Stimulated activated naive CD8-positive, alpha-beta T cell treated with anti-CD3 and anti-CD28 coated beads, Interleukin-15, amount 100 ng/mL, for 72 hours (primary cell): ENCODE results near the gene HMCN2.

Source experiments
- ATAC-seq: fragments of 150-1000 bp; cut with Tn5 transposase; 2 replicates; pipeline ENCODE4 v1.10.0; 2021; ENCODE audit warnings: mild to moderate bottlenecking, moderate library complexity
- DNase-seq, 2 donors: peaks; one replicate each; pipeline ENCODE4 v3.0.0; 2021 to 2022
- H3K27ac Mint-ChIP-seq, 2 donors: one replicate each; pipeline ENCODE4 v1.8.0; 2022; ENCODE audit warnings: mild to moderate bottlenecking in 2 of 2, mixed read lengths in 2 of 2, moderate library complexity in 2 of 2
- H3K27me3 Mint-ChIP-seq: one replicate; pipeline ENCODE4 v1.8.0; 2022; ENCODE audit warnings: mixed read lengths
- H3K4me1 Mint-ChIP-seq: one replicate; pipeline ENCODE4 v1.8.0; 2022; ENCODE audit warnings: mild to moderate bottlenecking, mixed read lengths
- H3K4me3 Mint-ChIP-seq, 2 donors: one replicate each; pipeline ENCODE4 v1.8.0; 2022; ENCODE audit warnings: mild to moderate bottlenecking in 2 of 2, mixed read lengths in 2 of 2, moderate library complexity in 1 of 2
- H3K9me3 Mint-ChIP-seq, 2 donors: one replicate each; pipeline ENCODE4 v1.8.0; 2022; ENCODE audit warnings: mixed read lengths in 2 of 2

HMCN2 gene

DNA sequence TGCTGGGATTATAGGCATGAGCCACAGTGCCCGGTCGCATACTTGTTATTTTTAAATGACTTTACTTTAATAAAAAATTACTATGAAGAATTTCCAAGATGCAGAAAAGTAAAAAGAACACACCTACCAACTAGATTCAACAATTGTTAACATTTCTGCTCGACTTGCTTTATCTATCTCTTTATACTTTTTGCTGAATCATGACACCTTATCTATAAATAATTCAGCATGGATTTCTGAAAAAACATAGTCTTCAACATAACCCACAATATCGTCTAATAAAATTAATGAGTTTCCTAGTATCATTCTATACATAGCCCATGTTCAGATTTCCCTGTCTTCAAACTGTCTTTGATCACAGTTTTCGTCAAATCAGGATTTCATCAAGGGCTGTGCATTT lies 25.9 kb downstream of the HMCN2 start:
- H3K4me1 Mint-ChIP-seq: no peaks in the 10 kb centered on the region
- no peak overlapping the region for H3K27ac Mint-ChIP-seq
- no peaks in the 10 kb centered on the region for H3K9me3 Mint-ChIP-seq
- H3K27me3 Mint-ChIP-seq: peaks cover 71% of the 10 kb centered on the region
- no peak overlapping the region for H3K4me3 Mint-ChIP-seq
- DNase-seq (no peak), ATAC-seq (no peak)

DNA sequence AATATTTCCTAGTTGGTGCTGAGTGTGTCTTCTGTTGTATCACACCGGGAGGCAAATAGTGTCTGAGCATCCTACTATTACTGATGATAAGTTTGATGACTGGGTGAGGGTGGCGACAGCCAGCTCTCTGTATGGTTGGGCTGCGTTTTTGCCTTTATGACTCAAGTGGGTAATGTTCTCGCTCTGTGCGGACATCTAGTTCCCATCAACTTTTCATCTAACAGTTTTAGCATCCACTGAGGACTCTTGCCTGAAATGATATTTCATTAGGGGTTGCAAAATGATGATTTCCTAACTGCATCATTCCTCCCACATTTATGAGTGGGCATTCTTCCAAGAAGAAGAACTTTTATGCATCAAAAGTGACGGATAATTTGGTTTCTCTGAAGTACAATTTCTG lies 26.5 kb downstream of the HMCN2 start:
- Mint-ChIP-seq H3K4me1 (no peaks in the 10 kb centered on the region), H3K4me3 (no peak overlapping the region), H3K27ac (peak overlapping the region in 1 of 2 donors; percentile 42)

DNA sequence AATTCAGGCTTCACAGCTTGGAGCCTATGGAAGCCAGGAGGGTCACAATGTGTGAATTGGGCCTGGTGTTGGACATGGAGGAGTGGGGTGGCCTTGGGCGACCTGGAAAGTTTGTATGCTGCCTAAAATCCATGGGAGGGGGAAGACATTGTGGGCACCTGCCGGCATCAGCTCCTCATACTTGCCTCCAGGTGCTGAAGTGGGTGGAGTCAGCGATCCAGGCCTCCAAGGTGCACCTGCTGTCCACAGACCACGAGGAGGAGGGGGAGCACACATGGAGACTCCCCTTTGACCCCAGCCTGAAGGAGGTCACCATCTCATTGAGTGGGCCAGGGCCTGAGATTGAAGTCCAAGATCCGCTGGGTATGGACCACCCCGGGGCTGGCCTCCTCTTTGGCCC lies 29.1 kb downstream of the HMCN2 start:
- H3K27ac Mint-ChIP-seq: no peak overlapping the region
- peaks cover 54% of the 10 kb centered on the region for H3K27me3 Mint-ChIP-seq
- no peak for DNase-seq
- H3K9me3 Mint-ChIP-seq: peaks cover 0 to under 1% of the 10 kb centered on the region in 2 donors
- H3K4me1 Mint-ChIP-seq: no peaks in the 10 kb centered on the region
- no peak overlapping the region for H3K4me3 Mint-ChIP-seq
- ATAC-seq: no peak

More for the DNA sequence above, 26.5 kb downstream of the HMCN2 start:
- H3K27me3 Mint-ChIP-seq: peaks cover 73% of the 10 kb centered on the region
- DNase-seq (no peak), ATAC-seq (no peak)
- no peaks in the 10 kb centered on the region for H3K9me3 Mint-ChIP-seq

- no peak overlapping the region for H3K27ac Mint-ChIP-seq
- peaks cover 50% of the 10 kb centered on the region for H3K27me3 Mint-ChIP-seq
- H3K4me1 Mint-ChIP-seq: no peaks in the 10 kb centered on the region
- no peak for DNase-seq
- H3K9me3 Mint-ChIP-seq: peaks cover 6 to 9% of the 10 kb centered on the region in 2 donors
- no peak for ATAC-seq
- H3K4me3 Mint-ChIP-seq: no peak overlapping the region
These were observed 29.9 kb downstream of the HMCN2 start for GRCh38 chr9:130295431-130295830.

DNA sequence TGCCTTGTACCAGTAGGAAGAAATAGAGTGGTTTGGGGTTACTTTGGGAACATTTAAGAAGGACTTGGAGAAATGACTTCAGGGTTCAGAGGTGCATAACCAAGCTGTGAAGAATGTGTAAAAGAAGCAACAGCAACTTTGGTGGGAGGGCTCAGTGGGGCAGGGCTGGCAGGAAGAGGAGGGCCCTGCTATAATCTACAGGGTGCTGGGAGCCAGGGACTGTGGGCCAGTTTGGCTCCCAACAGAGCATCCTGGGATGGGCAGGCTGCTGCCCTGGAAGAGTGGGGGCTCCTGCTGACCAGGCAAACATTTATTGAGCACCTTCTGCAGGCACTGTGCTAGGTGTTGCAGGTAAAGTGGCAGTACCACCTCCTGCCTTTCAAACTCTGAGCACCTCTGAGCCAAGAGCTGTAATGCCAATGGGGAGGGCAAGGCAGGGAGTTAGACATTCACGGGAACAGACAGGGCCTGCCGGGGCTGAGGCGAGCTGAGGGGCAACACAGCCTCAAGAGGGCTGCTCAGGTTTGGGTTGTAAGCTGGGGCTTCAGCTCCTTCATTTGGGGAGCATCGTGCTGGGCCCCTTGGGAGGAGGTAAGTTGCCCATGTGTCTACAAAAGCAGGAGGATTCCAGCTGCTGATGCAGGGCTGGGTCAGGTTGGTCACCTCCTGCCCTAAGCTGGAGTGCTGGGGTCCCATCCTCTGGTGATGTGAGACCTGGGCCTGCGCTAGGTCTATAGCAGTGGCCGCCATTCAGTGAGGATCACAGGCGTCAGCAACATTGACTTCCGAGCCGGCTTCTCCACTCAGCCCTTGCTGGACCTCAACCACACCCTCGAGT lies 30.6 kb downstream of the HMCN2 start:
- Mint-ChIP-seq H3K27me3 (peaks cover 53% of the 10 kb centered on the region), H3K4me3 (no peak overlapping the region), H3K27ac (no peak overlapping the region), H3K9me3 (peaks cover 6 to 14% of the 10 kb centered on the region in 2 donors), H3K4me1 (no peaks in the 10 kb centered on the region)
- no peak for DNase-seq
- no peak for ATAC-seq

- Mint-ChIP-seq H3K4me1 (no peaks in the 10 kb centered on the region), H3K27ac (no peak overlapping the region), H3K9me3 (peaks cover 6 to 14% of the 10 kb centered on the region in 2 donors), H3K4me3 (no peak overlapping the region), H3K27me3 (peaks cover 57% of the 10 kb centered on the region)
- no peak for ATAC-seq
- DNase-seq: no peak
These were observed 31.2 kb downstream of the HMCN2 start for GRCh38 chr9:130296783-130297055.

- Mint-ChIP-seq H3K4me1 (no peaks in the 10 kb centered on the region), H3K27me3 (peaks cover 57% of the 10 kb centered on the region), H3K9me3 (peaks cover 6 to 14% of the 10 kb centered on the region in 2 donors), H3K4me3 (no peak overlapping the region), H3K27ac (no peak overlapping the region)
- no peak for ATAC-seq
- no peak for DNase-seq
These were observed 31.8 kb downstream of the HMCN2 start for GRCh38 chr9:130297371-130297770.

DNA sequence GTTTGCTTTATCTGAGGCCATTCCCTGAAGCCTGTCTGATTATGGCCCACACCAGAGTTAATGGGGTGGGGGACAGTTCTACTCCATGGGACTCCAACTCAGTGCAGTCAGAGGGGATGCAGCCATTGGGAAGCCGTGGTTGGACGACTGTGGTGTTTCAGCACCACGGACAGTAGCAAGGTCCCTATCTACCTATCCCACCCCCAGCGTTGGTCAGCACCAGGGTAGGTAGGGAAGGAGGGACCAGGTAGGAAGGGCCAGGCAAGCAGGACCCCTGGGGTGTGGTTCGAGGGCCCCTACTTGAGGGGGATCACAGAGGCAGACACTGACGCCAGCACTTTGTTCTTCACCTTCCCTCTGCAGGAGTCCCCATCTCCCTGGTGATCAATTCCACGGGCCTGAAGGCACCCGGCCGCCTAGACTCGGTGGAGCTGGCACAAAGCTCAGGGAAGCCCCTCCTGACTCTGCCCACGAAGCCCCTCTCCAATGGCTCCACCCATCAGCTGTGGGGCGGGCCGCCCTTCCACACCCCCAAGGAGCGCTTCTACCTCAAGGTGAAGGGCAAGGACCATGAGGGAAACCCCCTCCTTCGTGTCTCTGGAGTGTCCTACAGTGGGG lies 33.2 kb downstream of the HMCN2 start:
- H3K9me3 Mint-ChIP-seq: peaks cover 6 to 14% of the 10 kb centered on the region in 2 donors
- H3K27ac Mint-ChIP-seq: no peak overlapping the region
- no peak overlapping the region for H3K4me3 Mint-ChIP-seq
- peaks cover 63% of the 10 kb centered on the region for H3K27me3 Mint-ChIP-seq
- ATAC-seq (no peak), DNase-seq (no peak)
- no peaks in the 10 kb centered on the region for H3K4me1 Mint-ChIP-seq

GRCh38 chr9:130299785-130300615 lies 34.4 kb downstream of the HMCN2 start:
- H3K4me1 Mint-ChIP-seq: no peaks in the 10 kb centered on the region
- peaks cover 53% of the 10 kb centered on the region for H3K27me3 Mint-ChIP-seq
- ATAC-seq: no peak

DNA sequence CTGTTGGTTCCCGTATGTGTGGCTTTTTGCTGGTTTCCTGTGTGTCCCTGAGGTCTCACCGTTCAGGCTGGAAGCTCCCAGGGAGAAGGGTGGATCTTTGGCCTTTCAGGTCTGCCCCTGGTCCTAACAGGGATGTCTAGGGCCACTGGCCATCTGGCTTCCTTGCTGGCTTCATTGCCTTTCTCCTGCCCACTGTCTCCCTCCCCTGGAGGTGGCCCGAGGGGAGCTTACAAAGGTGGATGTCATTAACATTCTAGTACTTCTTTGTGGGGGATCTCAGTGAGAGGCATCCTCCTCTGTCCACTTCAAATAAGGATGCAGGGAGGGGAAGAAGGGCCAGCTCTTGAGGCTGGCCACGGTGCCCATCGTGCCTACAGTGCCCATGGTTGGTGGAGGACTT lies 35.2 kb downstream of the HMCN2 start:
- Mint-ChIP-seq H3K27me3 (peaks cover 46% of the 10 kb centered on the region), H3K4me3 (no peak overlapping the region), H3K27ac (no peak overlapping the region), H3K9me3 (peaks cover 6 to 14% of the 10 kb centered on the region in 2 donors), H3K4me1 (no peaks in the 10 kb centered on the region)
- DNase-seq: no peak
- ATAC-seq: no peak

More at GRCh38 chr9:130299785-130300615, 34.4 kb downstream of the HMCN2 start:
- DNase-seq: no peak
- no peak overlapping the region for H3K4me3 Mint-ChIP-seq
- H3K27ac Mint-ChIP-seq: no peak overlapping the region
- H3K9me3 Mint-ChIP-seq: peaks cover 6 to 14% of the 10 kb centered on the region in 2 donors

DNA sequence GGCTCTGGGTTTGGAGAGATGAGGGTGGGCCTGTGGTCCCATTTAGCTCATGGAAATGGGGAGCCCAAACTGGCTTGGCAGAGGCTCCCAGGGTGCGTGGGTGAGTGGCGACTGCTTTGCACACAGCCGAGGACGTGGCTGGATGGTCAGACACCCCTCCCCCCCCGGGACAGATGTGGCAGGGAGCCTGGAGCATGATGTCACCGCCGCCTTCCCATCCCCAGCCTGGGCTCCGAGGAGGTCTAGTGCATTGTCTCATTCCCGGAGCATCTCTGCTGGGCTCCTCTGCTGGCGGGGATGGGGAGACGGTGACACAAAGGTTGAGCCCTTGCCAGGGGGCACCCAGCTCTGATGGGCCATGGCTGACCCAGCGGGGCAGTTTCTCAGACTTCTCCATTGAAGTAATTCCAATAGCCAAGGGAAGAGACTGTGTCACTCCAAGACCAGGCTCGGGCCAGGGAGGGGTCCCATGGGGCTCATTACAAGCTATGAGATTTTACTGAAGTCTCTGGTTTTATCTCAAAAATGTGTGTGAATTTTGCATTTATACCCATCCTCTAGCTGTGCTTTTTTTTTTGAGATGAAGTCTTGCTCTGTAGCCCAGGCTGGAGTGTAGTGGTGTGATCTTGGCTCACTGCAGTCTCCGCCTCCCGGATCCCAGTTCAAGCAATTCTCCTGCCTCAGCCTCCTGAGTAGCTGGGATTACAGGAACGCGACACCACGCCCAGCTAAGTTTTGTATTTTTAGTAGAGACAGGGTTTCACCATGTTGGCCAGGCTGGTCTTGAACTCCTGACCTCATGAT lies 36.1 kb downstream of the HMCN2 start:
- peaks cover 6 to 14% of the 10 kb centered on the region in 2 donors for H3K9me3 Mint-ChIP-seq
- H3K27ac Mint-ChIP-seq: no peak overlapping the region
- ATAC-seq (no peak), DNase-seq (no peak)
- H3K4me1 Mint-ChIP-seq: no peaks in the 10 kb centered on the region
- H3K27me3 Mint-ChIP-seq: peaks cover 40% of the 10 kb centered on the region
- no peak overlapping the region for H3K4me3 Mint-ChIP-seq

DNA sequence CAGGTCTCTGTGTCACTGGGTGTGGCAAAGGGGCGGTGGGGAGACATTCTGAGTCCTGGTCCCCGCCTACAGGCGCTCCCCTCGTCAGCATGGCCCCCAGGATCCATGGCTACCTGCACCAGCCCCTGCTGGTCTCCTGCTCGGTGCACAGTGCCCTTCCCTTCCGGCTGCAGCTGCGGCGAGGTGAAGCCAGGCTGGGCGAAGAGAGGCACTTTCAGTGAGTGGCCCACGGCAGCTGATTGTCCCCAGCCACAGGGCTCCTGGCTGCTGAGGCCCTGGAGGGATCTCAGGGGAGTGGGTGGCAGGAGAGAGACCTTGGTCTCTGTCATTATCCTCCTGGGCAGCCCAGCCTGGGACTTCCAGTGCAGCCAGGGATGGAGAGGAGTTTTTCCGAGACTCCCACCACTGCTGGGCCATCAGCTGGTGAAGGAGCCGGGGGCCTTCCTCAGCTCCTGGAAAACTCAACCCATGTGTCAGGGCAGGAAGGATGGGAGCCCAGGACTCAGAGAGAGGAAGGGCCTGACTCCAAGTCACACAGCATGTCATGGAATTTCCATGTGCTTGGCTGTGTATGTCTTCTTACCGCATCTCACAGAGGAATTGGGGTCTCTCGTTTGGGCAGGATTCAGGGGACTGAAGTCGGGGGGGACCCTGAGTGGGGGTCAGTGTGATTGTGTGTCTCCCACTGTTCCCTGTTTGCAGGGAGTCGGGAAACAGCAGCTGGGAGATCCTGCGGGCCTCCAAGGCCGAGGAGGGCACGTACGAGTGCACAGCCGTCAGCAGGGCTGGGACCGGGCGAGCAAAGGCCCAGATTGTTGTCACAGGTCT lies 37.4 kb downstream of the HMCN2 start:
- H3K27me3 Mint-ChIP-seq: peaks cover 30% of the 10 kb centered on the region
- ATAC-seq: no peak
- no peak overlapping the region for H3K27ac Mint-ChIP-seq
- H3K9me3 Mint-ChIP-seq: peaks cover 6 to 14% of the 10 kb centered on the region in 2 donors
- DNase-seq: no peak
- no peak overlapping the region for H3K4me3 Mint-ChIP-seq
- no peaks in the 10 kb centered on the region for H3K4me1 Mint-ChIP-seq

DNA sequence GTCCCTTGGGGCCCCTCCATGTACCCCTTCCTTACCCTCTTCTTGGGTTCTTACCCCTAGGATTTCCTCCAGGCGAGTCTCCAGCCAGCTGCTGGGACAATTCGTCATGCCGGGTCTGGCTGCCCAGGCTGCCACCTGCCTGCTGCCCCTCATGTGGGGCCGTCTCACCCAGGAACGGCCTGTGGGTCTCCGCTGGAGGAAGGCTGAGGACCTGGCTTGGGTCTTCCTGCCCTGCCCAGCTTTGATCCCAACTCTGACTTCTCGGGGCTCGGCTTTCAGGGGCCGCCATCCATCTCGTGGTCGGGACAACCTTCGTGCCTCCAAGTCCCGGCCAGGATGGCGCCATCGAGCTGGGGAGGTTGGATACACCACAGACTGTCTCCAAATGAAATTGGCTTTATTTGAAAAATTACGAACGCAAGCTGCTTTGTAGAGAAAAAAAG lies 38.1 kb downstream of the HMCN2 start:
- no peak overlapping the region for H3K27ac Mint-ChIP-seq
- peaks cover 6 to 14% of the 10 kb centered on the region in 2 donors for H3K9me3 Mint-ChIP-seq
- H3K27me3 Mint-ChIP-seq: peaks cover 30% of the 10 kb centered on the region
- ATAC-seq: no peak
- no peaks in the 10 kb centered on the region for H3K4me1 Mint-ChIP-seq
- H3K4me3 Mint-ChIP-seq: no peak overlapping the region
- no peak for DNase-seq

DNA sequence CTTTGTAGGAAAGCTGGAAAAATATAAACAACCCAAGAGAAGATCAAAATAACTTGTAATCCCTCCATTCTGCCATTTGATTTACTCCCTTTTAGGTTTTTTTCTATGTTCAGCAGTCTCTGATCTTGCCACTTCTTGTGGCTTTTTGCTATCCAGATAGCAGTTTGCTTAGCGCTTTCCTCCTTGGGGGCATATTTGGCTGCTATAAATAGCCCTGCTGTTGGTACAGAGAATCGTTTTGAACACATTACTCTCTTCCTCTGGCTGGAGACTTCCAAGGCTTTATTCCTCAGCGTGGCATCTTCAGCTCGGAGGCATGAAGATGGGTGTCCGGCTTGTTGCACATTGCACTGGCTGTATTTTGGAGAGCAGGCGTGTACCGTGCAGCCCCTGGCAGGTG lies 38.6 kb downstream of the HMCN2 start:
- Mint-ChIP-seq H3K9me3 (peaks cover 6 to 14% of the 10 kb centered on the region in 2 donors), H3K4me1 (no peaks in the 10 kb centered on the region), H3K4me3 (no peak overlapping the region), H3K27ac (no peak overlapping the region), H3K27me3 (peaks cover 30% of the 10 kb centered on the region)
- ATAC-seq (no peak), DNase-seq (no peak)
